ENCODE measurements around the gene HIPK2. TPM values are rescaled to one million over a fixed set of nuclear protein-coding genes. Genes with fewer than 3 reads are reported as not detected.

The HIPK2 gene
- total and polyA plus RNA-seq, 2 of the 4 experiments (the other 2 are of a cell fraction) = 22.0 to 27.1 TPM

DNA sequence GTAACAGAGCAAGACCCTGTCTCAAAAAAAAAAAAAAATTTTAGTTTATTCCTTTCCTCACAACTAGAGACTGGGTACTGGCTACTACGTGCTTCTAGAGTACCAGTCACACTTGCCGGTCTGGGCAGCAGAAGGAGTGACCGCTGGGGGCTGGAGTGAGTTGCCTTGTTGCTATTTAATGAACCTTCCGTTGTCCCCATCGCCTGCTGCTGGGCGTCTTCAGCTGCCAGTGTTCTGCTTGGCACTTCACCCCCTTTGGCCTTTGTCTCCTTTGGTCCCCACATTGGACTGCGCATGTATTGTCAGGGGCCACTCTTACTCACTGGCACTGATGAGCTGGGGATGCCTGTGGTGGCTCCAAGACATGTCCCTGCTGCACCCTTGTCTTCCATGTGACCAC, 143.7 kb downstream of the HIPK2 start:
- Histone ChIP-seq H3K4me2 (ENCODE audit: low read depth, low read length) (no peak overlapping the region), H3K56ac (ENCODE audit: extremely low read depth, insufficient read depth, low read length) (no peak overlapping the region), H4K91ac (ENCODE audit: insufficient read depth, low read depth, low read length) (no peak overlapping the region), H2BK120ac (ENCODE audit: low read depth, low read length) (no peak overlapping the region), H3K4me1 (ENCODE audit: control insufficient read depth, insufficient read depth, low read length) (peaks cover 2% of the 10 kb centered on the region; the same call in 1 of the 2 replicates), H2AK5ac (ENCODE audit: low read depth, low read length) (no peak overlapping the region), H2BK15ac (ENCODE audit: low read depth, low read length) (no peak overlapping the region), H2BK20ac (ENCODE audit: low read depth, low read length) (no peak overlapping the region), H3K9me3 (ENCODE audit: control insufficient read depth, insufficient read depth, low read length) (0 out of 2 replicates have a peak, but pooled peaks cover 3% of the 10 kb centered on the region), H2BK5ac (ENCODE audit: low read depth, low read length, poor library complexity, severe bottlenecking) (no peak overlapping the region), H3K23ac (ENCODE audit: low read depth, low read length) (no peak overlapping the region), H4K8ac (ENCODE audit: low read depth in 2 of 2, low read length in 2 of 2) (no peak overlapping the region), H3K4me3 (ENCODE audit: insufficient read depth, low read depth, low read length) (no peak overlapping the region), H3K9me1 (ENCODE audit: insufficient read depth, low read length) (peaks cover 29% of the 10 kb centered on the region), H3K9ac (ENCODE audit: low read depth, low read length) (no peak overlapping the region), H4K20me1 (ENCODE audit: insufficient read depth, low read length) (peaks cover 84% of the 10 kb centered on the region), H3K27me3 (ENCODE audit: control insufficient read depth, insufficient read depth, low read length) (no peaks in the 10 kb centered on the region), H2AK9ac (replicated peaks; ENCODE audit: low read depth, low read length, poor library complexity) (peak overlapping the region; percentile 38), H4K5ac (ENCODE audit: low read depth, low read length) (no peak overlapping the region), H3K18ac (ENCODE audit: low read depth, low read length) (no peak overlapping the region), H2AFZ (replicated peaks; ENCODE audit: low read length, poor library complexity) (no peak overlapping the region), H3K36me3 (ENCODE audit: control insufficient read depth, insufficient read depth, low read length) (peaks cover 54% of the 10 kb centered on the region), H3K79me1 (ENCODE audit: low read depth in 1 of 2, low read length in 2 of 2) (peaks cover 53 to 83% of the 10 kb centered on the region in 2 experiments), H3K4ac (ENCODE audit: low read depth, low read length) (no peak overlapping the region), H3K14ac (replicated peaks; ENCODE audit: low read depth, low read length) (no peak overlapping the region), H3K27ac (ENCODE audit: insufficient read depth, low read length) (no peak overlapping the region)
- DNase-seq (no peak), ATAC-seq (ENCODE audit: low read depth) (no peak)
- CTCF ChIA-PET = interaction anchor here (0.6 kb wide), 1 partner anchor 45 kb away, joined by 4 read pairs; no protein-coding TSS in a partner anchor
- POLR2A ChIA-PET (ENCODE audit: unreplicated experiment) = no interaction called here
- in situ Hi-C loops (cut with MboI; ENCODE audit: low sequenced_read_pairs) (no loop called here), intact Hi-C loops (cut with micrococcal nuclease) (no loop called here), dilution Hi-C loops (cut with HindIII; ENCODE audit: low sequenced_read_pairs, unreplicated experiment) (no loop called here)
- no peak for TF ChIP-seq BHLHE40 (IDR thresholded peaks at IDR 0.05; ENCODE audit: low read depth, low read length)
- TF ChIP-seq MXI1 (IDR thresholded peaks at IDR 0.05; ENCODE audit: borderline replicate concordance, low read depth, low read length) = no peak
- TF ChIP-seq RFX5 (IDR thresholded peaks at IDR 0.05; ENCODE audit: low read depth, low read length) = no peak
- TF ChIP-seq POLR2A (IDR thresholded peaks at IDR 0.05; ENCODE audit: low read depth, low read length) = no peak
- no peak for TF ChIP-seq CEBPB (IDR thresholded peaks at IDR 0.05; ENCODE audit: low read depth, low read length)
- no peak for TF ChIP-seq RAD21 (IDR thresholded peaks at IDR 0.05; ENCODE audit: low read length)
- no peak for TF ChIP-seq CHD1 (IDR thresholded peaks at IDR 0.05; ENCODE audit: low read depth, low read length)
- TF ChIP-seq SMC3 (IDR thresholded peaks at IDR 0.05; ENCODE audit: low read depth, low read length) = no peak
- TF ChIP-seq MAZ (IDR thresholded peaks at IDR 0.05; ENCODE audit: borderline replicate concordance, low read depth, low read length) = no peak
- TF ChIP-seq FOS (IDR thresholded peaks at IDR 0.05; ENCODE audit: low read depth, low read length) = no peak
- TF ChIP-seq, protein P1, sequence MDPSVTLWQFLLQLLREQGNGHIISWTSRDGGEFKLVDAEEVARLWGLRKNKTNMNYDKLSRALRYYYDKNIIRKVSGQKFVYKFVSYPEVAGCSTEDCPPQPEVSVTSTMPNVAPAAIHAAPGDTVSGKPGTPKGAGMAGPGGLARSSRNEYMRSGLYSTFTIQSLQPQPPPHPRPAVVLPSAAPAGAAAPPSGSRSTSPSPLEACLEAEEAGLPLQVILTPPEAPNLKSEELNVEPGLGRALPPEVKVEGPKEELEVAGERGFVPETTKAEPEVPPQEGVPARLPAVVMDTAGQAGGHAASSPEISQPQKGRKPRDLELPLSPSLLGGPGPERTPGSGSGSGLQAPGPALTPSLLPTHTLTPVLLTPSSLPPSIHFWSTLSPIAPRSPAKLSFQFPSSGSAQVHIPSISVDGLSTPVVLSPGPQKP (IDR thresholded peaks at IDR 0.05; ENCODE audit: borderline replicate concordance, low read depth, low read length) = no peak
- no TSS peak for BruUV-seq (replicated peaks)
- WGBS, 2 experiments (ENCODE audit: extremely low coverage in 2 of 2, insufficient read length in 1 of 2) = 98% methylated on average over 6 of the region's 7 CpGs; no CpG with 5 or more reads in 1 of the 2 experiments

Data from IMR-90 (cell line).